ENCODE measurements around the gene SLC39A11.

DNA sequence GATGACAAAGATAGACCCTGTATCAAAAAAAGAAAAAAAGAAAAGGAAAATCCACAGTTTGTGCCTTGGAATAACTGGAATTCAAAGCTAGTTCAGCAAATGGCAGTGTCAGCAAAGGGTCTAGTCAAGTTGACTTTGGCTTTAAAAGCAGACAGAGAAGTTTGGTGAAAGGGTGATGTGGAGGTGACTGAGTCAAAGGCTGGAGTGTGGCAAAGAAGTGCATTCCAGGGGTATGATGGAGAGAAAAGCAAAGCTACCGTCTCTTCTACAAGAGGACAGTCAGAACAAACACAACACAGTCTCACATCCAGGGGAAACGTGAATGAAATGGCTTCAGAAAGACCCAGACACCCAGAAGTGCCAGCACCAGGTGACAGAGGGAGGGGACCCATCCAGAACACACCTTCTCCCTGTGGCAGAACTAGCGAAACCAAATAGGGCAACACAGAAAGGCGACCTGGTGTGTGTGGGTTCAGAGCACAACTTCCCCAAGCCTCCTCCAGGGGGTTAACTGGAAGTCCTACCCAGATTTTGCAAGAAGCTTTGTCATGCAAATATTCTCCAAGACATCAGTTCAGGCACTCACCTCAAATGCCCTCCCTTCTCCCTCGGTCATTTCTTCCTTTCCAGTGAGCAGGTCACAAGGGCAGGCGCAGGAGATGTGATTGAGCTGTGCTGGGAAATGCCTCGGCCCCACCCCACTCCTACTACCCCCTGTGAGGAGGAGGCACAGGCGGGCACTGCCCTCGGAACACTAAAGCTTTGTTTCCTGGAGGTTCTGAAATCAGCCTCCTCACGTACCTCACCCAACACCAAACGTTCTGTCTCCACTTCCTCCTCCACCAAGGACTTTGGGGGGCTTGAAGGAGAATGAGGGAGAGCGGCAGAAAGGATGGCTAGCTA lies 489.7 kb downstream of the SLC39A11 start:
- TF ChIP-seq BACH2 (CRISPR knock-in tag; IDR thresholded peaks at IDR 0.05; ENCODE audit: borderline replicate concordance): no peak
- no peak for TF ChIP-seq ZFP30 (CRISPR knock-in tag; IDR thresholded peaks at IDR 0.05)
- TF ChIP-seq ZC3H10 (CRISPR knock-in tag; IDR thresholded peaks at IDR 0.05): no peak
- TF ChIP-seq CSRNP3 (CRISPR knock-in tag; IDR thresholded peaks at IDR 0.05): no peak
- no peak for TF ChIP-seq ZFP3 (CRISPR knock-in tag; IDR thresholded peaks at IDR 0.05)
- TF ChIP-seq RARB (CRISPR knock-in tag; IDR thresholded peaks at IDR 0.05): no peak
- TF ChIP-seq, protein P1, sequence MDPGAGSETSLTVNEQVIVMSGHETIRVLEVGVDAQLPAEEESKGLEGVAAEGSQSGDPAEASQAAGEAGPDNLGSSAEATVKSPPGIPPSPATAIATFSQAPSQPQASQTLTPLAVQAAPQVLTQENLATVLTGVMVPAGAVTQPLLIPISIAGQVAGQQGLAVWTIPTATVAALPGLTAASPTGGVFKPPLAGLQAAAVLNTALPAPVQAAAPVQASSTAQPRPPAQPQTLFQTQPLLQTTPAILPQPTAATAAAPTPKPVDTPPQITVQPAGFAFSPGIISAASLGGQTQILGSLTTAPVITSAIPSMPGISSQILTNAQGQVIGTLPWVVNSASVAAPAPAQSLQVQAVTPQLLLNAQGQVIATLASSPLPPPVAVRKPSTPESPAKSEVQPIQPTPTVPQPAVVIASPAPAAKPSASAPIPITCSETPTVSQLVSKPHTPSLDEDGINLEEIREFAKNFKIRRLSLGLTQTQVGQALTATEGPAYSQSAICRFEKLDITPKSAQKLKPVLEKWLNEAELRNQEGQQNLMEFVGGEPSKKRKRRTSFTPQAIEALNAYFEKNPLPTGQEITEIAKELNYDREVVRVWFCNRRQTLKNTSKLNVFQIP (CRISPR knock-in tag; IDR thresholded peaks at IDR 0.05; ENCODE audit: borderline replicate concordance, low read depth): no peak
- TF ChIP-seq ZNF565 (CRISPR knock-in tag; conservative IDR thresholded peaks at IDR 0.05; ENCODE audit: low read depth): no peak
- no peak for TF ChIP-seq TCF4 (CRISPR knock-in tag; IDR thresholded peaks at IDR 0.05; ENCODE audit: borderline replicate concordance)
- no peak for TF ChIP-seq ISL1 (CRISPR knock-in tag; IDR thresholded peaks at IDR 0.05)
- no peak for TF ChIP-seq GLIS3 (CRISPR knock-in tag; IDR thresholded peaks at IDR 0.05)
- TF ChIP-seq ZNF8 (CRISPR knock-in tag; IDR thresholded peaks at IDR 0.05): no peak
- TF ChIP-seq PATZ1 (CRISPR knock-in tag; IDR thresholded peaks at IDR 0.05; ENCODE audit: borderline replicate concordance): no peak
- TF ChIP-seq CREB5 (CRISPR knock-in tag; IDR thresholded peaks at IDR 0.05; ENCODE audit: low read depth): no peak

Measured in SK-N-SH treated with all-trans-retinoic acid at 6 μM for 48 hours (cell line).